Measurements from ENCODE around the gene ERGIC1. TPM values are rescaled to one million over a fixed set of nuclear protein-coding genes. Genes with fewer than 3 reads are reported as not detected.
A peak's percentile ranks its signal among the peaks of the same experiment; 100 is the strongest.

Gene ERGIC1
- total RNA-seq, 1 experiment from 2014 or later: 202 TPM

GRCh38 chr5:172983542-172984243 lies 149.6 kb downstream of the ERGIC1 start, which contains the start of gene ATP6V0E1:
ATP6V0E1 (plus strand) TSS chr5:172983771; CDS start chr5:172983861, 90 bp downstream.
- no peaks in the 10 kb centered on the region for H3K27me3 ChIP-seq (replicated peaks)
- no peaks in the 10 kb centered on the region for H3K9me3 ChIP-seq (replicated peaks)
- DNase-seq (ENCODE audit: low read depth in 1 of 2, low spot score in 2 of 2): peak; percentile 96 to 99
- peak within 1 kb of the TSS; percentile 73 for H3K4me3 ChIP-seq
- peak within 1 kb of the TSS; percentile 64 for H3K27ac ChIP-seq
- H3K4me1 ChIP-seq (replicated peaks): peaks cover 22% of the 10 kb centered on the region
- peaks cover 39% of the 10 kb centered on the region for H3K36me3 ChIP-seq

- Histone ChIP-seq H3K36me3 (peaks cover 44% of the 10 kb centered on the region), H3K4me1 (replicated peaks) (peaks cover 17% of the 10 kb centered on the region), H3K9me3 (replicated peaks) (no peaks in the 10 kb centered on the region), H3K27me3 (replicated peaks) (no peaks in the 10 kb centered on the region), H3K27ac (peak overlapping the region; percentile 64), H3K4me3 (peak overlapping the region; percentile 73)
- peak; percentile 84 to 86 for DNase-seq (ENCODE audit: low read depth in 1 of 2, low spot score in 2 of 2)
These were observed 150.3 kb downstream of the ERGIC1 start for GRCh38 chr5:172984244-172984953.

GRCh38 chr5:172985596-172985995 lies 151.5 kb downstream of the ERGIC1 start:
- no peak for DNase-seq (ENCODE audit: low read depth in 1 of 2, low spot score in 2 of 2)
- H3K4me1 ChIP-seq (replicated peaks): peaks cover 17% of the 10 kb centered on the region
- H3K4me3 ChIP-seq: no peak overlapping the region
- H3K36me3 ChIP-seq: peaks cover 50% of the 10 kb centered on the region
- H3K9me3 ChIP-seq (replicated peaks): no peaks in the 10 kb centered on the region
- H3K27ac ChIP-seq: no peak overlapping the region
- no peaks in the 10 kb centered on the region for H3K27me3 ChIP-seq (replicated peaks)

GRCh38 chr5:172988276-172988675 lies 154.2 kb downstream of the ERGIC1 start:
- Histone ChIP-seq H3K36me3 (peaks cover 70% of the 10 kb centered on the region), H3K27ac (no peak overlapping the region)
- no peak for DNase-seq (ENCODE audit: low read depth in 1 of 2, low spot score in 2 of 2)

GRCh38 chr5:172990776-172991175 lies 156.7 kb downstream of the ERGIC1 start:
- H3K4me3 ChIP-seq: no peak overlapping the region
- peaks cover 2% of the 10 kb centered on the region for H3K4me1 ChIP-seq (replicated peaks)
- no peaks in the 10 kb centered on the region for H3K27me3 ChIP-seq (replicated peaks)
- H3K36me3 ChIP-seq: peaks cover 84% of the 10 kb centered on the region
- no peak overlapping the region for H3K27ac ChIP-seq
- H3K9me3 ChIP-seq (replicated peaks): no peaks in the 10 kb centered on the region
- no peak for DNase-seq (ENCODE audit: low read depth in 1 of 2, low spot score in 2 of 2)

More at GRCh38 chr5:172988276-172988675, 154.2 kb downstream of the ERGIC1 start:
- no peaks in the 10 kb centered on the region for H3K27me3 ChIP-seq (replicated peaks)
- H3K4me3 ChIP-seq: no peak overlapping the region
- no peaks in the 10 kb centered on the region for H3K9me3 ChIP-seq (replicated peaks)
- H3K4me1 ChIP-seq (replicated peaks): peaks cover 14% of the 10 kb centered on the region

GRCh38 chr5:172994405-172994804 lies 160.4 kb downstream of the ERGIC1 start:
- no peak for DNase-seq (ENCODE audit: low read depth in 1 of 2, low spot score in 2 of 2)
- Histone ChIP-seq H3K4me1 (replicated peaks) (no peaks in the 10 kb centered on the region), H3K9me3 (replicated peaks) (no peaks in the 10 kb centered on the region), H3K4me3 (no peak overlapping the region), H3K27ac (no peak overlapping the region), H3K36me3 (peaks cover 82% of the 10 kb centered on the region), H3K27me3 (replicated peaks) (no peaks in the 10 kb centered on the region)

- Histone ChIP-seq H3K4me1 (replicated peaks) (no peaks in the 10 kb centered on the region), H3K27ac (no peak overlapping the region), H3K27me3 (replicated peaks) (no peaks in the 10 kb centered on the region), H3K9me3 (replicated peaks) (no peaks in the 10 kb centered on the region), H3K4me3 (no peak overlapping the region), H3K36me3 (peaks cover 52% of the 10 kb centered on the region)
- DNase-seq (ENCODE audit: low read depth in 1 of 2, low spot score in 2 of 2): no peak
These were observed 165.4 kb downstream of the ERGIC1 start for GRCh38 chr5:172999372-172999973.

- Histone ChIP-seq H3K4me3 (no peak overlapping the region), H3K36me3 (peaks cover 47% of the 10 kb centered on the region), H3K4me1 (replicated peaks) (no peaks in the 10 kb centered on the region), H3K27me3 (replicated peaks) (no peaks in the 10 kb centered on the region), H3K27ac (no peak overlapping the region), H3K9me3 (replicated peaks) (no peaks in the 10 kb centered on the region)
- DNase-seq (ENCODE audit: low read depth in 1 of 2, low spot score in 2 of 2): no peak
These were observed 165.9 kb downstream of the ERGIC1 start for GRCh38 chr5:172999974-173000373.

GRCh38 chr5:173001229-173001841 lies 167.3 kb downstream of the ERGIC1 start:
- no peaks in the 10 kb centered on the region for H3K4me1 ChIP-seq (replicated peaks)
- no peak overlapping the region for H3K27ac ChIP-seq
- H3K36me3 ChIP-seq: peaks cover 33% of the 10 kb centered on the region
- no peak for DNase-seq (ENCODE audit: low read depth in 1 of 2, low spot score in 2 of 2)
- H3K9me3 ChIP-seq (replicated peaks): no peaks in the 10 kb centered on the region
- H3K27me3 ChIP-seq (replicated peaks): no peaks in the 10 kb centered on the region
- no peak overlapping the region for H3K4me3 ChIP-seq

Other genes with a start within 250 kb of the ERGIC1 start
- gene NEURL1B, start 193.0 kb upstream of the ERGIC1 start, total RNA-seq (2014; rRNA removed; shearing (Covaris generic)): 7.4 and 15.4 TPM in 2 replicates
- 322 and 475 TPM in 2 replicates for gene DUSP1, start 63.1 kb upstream of the ERGIC1 start, total RNA-seq (2014; rRNA removed; shearing (Covaris generic))
- 167 and 184 TPM in 2 replicates for gene RPL26L1, start 125.2 kb downstream of the ERGIC1 start, total RNA-seq (2014; rRNA removed; shearing (Covaris generic))
- gene ATP6V0E1, start 149.5 kb downstream of the ERGIC1 start, total RNA-seq (2014; rRNA removed; shearing (Covaris generic)): 286 and 291 TPM in 2 replicates
- 2.7 and 5.8 TPM in 2 replicates for gene CREBRF, start 222.1 kb downstream of the ERGIC1 start, total RNA-seq (2014; rRNA removed; shearing (Covaris generic))

Data from SJSA1 (cell line).